Duodenal mucosa (tissue), 2 donors: ENCODE measurements around the gene ABHD12.

Experiments
- H3K27ac ChIP-seq: one replicate; pipeline ENCODE4 v1.7.0; 2013; ENCODE audit warnings: low read depth, low read length
- H3K27me3 ChIP-seq, 2 donors: one replicate each; pipeline ENCODE4 v1.7.0; 2013; ENCODE audit warnings: low read length in 2 of 2, control low read depth in 1 of 2; ENCODE audit not compliant: insufficient read depth in 2 of 2, control insufficient read depth in 1 of 2
- H3K36me3 ChIP-seq, 2 donors: one replicate each; pipeline ENCODE4 v1.7.0; 2013; ENCODE audit warnings: low read length in 2 of 2, control low read depth in 1 of 2; ENCODE audit not compliant: insufficient read depth in 2 of 2, control insufficient read depth in 1 of 2
- H3K4me1 ChIP-seq, 2 donors: one replicate each; pipeline ENCODE4 v1.7.0; 2013; ENCODE audit warnings: low read length in 2 of 2, control low read depth in 1 of 2; ENCODE audit not compliant: insufficient read depth in 2 of 2, control insufficient read depth in 1 of 2
- H3K4me3 ChIP-seq, 2 donors: one replicate each; pipeline ENCODE4 v1.7.0; 2013; ENCODE audit warnings: low read length in 2 of 2, low read depth in 1 of 2
- H3K9ac ChIP-seq, 2 donors: one replicate each; pipeline ENCODE4 v1.7.0; 2013; ENCODE audit warnings: low read length in 2 of 2, low read depth in 1 of 2
- H3K9me3 ChIP-seq, 2 donors: one replicate each; pipeline ENCODE4 v1.7.0; 2013; ENCODE audit warnings: low read length in 2 of 2, control low read depth in 1 of 2; ENCODE audit not compliant: control insufficient read depth in 1 of 2

ABHD12 gene

DNA sequence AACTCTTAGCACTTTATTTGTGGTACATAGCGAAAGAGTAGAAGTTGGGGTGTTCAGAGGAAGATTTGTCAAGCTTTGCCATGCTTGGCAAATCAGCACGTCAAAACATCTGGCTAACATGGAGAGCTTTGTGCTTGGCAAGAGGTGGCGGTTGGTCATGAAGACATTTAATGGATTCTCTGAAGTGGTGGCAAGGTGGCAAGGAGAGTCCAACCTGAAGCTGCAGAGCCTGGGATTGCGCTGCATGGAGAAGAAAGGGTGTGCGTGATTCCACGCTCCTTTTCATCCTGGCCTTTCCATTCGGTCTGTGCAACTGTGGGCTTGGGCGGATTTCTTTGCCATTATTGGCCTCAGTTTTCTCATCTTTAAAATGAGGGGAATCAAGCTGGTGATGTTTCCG lies 139.6 kb downstream of the ABHD12 start:
- H3K27me3 ChIP-seq, result no peaks in the 10 kb centered on the region
- H3K4me3 ChIP-seq, result no peak overlapping the region
- H3K4me1 ChIP-seq, result peaks cover 49 to 54% of the 10 kb centered on the region in 2 donors
- H3K9ac ChIP-seq, result no peak overlapping the region
- no peak overlapping the region for H3K27ac ChIP-seq
- no peaks in the 10 kb centered on the region for H3K9me3 ChIP-seq
- peaks cover 0 to 6% of the 10 kb centered on the region in 2 donors for H3K36me3 ChIP-seq

DNA sequence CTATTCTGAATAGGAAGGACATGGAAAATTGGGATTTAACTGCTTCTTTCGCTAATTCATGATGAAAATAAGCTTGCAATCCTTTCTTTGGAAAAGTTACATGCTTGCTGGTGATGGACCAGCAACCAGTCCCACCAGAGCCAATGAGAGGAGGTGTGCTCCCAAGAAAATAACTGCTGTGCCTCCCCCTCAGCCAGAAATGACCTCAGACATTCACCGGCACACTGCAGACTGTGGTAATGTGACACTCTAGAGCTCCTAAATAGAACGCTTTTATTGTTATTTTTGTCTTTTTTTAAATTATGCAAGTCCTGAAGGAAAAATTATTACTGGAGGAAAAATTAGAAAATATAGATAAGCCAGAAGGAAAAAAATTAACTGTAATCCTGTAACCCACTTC lies 140.1 kb downstream of the ABHD12 start:
- no peak overlapping the region for H3K27ac ChIP-seq
- peaks cover 0 to 6% of the 10 kb centered on the region in 2 donors for H3K36me3 ChIP-seq
- no peaks in the 10 kb centered on the region for H3K9me3 ChIP-seq
- H3K27me3 ChIP-seq, result no peaks in the 10 kb centered on the region
- H3K9ac ChIP-seq, result no peak overlapping the region
- H3K4me3 ChIP-seq, result no peak overlapping the region
- H3K4me1 ChIP-seq, result peaks cover 49 to 54% of the 10 kb centered on the region in 2 donors
